CD4-positive, alpha-beta T cell treated with Interleukin-17A for 4 hours (primary cell): Measurements from ENCODE around the gene HDGFL1.

Experiments used
- DNase-seq: peaks from one replicate; pipeline ENCODE4 v3.0.0-alpha.2; 2020; ENCODE audit warnings: mixed read lengths

Gene HDGFL1

DNA sequence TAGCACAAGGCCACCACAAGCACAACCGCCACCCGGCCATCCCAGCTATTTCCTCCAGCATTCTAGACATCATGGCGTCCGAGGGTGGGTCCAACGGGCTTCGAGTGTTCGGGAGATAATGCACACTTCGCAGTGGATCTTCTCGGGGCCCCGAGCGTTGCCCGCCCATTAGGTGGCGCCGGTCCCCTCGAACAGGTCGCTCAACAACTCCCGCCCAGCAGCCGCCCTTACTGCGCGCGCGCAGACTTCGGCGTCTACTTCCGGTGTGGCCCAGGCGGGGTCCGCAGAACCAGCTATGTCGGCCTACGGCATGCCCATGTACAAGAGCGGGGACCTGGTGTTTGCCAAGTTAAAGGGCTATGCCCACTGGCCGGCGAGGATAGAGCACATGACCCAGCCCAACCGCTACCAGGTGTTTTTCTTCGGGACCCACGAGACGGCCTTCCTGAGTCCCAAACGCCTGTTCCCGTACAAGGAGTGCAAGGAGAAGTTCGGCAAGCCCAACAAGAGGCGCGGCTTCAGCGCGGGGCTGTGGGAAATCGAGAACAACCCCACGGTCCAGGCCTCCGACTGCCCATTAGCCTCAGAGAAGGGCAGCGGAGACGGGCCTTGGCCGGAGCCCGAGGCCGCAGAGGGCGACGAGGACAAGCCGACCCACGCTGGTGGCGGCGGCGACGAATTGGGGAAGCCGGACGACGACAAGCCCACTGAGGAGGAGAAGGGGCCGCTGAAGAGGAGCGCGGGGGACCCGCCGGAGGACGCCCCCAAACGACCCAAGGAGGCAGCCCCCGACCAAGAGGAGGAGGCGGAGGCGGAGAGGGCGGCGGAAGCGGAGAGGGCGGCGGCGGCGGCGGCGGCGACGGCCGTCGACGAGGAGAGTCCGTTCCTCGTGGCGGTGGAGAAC is at the start of gene HDGFL1:
Gene HDGFL1, plus strand, starts transcription at position 286 of the 904 bp plus-strand sequence. Its CDS starts 10 bp downstream, at position 296.
- no peak for DNase-seq

DNA sequence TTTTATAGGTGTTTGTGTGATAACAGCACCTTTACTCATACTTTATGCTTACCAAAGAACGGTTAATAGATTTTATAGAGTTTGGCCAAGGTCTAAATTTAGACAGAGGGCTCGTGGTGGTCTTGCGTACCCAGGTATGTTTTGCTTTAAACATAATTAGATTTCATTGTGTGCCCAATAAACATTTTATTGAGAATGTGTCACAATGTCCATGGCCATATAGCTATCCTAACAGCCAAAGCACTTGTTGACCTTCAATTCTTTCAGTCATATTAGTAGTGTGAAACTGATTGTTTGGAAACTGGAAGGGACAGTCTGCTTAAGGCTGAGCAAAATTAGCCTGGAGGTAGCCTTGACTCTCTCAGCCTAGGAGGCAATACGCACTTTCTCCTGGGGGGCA is 48.3 kb upstream of the HDGFL1 start:
- no peak for DNase-seq

DNA sequence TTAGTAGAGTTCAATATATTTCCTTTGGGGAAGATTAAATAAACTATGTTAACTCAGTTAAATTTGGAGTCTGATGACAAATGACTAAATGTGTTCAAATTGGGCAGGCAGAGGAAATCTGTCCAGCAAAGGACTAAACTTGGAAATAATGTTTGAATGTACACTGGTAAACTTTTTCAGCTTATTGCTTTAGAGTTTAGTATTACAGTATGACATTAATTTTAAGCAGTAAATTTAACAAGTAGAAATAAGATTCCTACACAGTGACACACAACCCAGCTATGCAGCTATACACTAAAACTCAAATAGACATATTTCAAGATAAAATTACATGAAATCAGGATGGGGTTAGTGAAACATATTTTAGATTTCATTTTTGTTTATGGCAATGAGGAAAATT is 42.6 kb upstream of the HDGFL1 start:
- no peak for DNase-seq

DNA sequence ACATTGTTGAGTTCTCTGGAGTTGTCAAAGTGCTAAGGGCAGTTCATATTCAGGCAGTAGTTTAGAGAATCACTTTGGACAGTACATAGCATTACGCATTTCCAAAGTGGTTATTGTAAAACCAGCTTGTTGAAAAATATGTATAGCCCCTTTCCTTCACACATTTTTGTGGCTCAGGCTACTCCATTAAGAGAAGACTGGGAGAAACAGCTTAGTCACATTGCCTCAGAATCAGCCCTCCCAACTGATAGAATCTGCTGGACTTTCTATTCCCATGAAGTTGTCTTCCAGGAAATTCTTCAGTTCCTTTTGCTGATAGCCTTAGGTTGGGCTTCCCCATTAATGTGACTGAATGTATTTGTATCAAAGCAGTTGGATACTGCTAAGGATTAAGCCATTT is 39.5 kb upstream of the HDGFL1 start:
- DNase-seq, result no peak

DNA sequence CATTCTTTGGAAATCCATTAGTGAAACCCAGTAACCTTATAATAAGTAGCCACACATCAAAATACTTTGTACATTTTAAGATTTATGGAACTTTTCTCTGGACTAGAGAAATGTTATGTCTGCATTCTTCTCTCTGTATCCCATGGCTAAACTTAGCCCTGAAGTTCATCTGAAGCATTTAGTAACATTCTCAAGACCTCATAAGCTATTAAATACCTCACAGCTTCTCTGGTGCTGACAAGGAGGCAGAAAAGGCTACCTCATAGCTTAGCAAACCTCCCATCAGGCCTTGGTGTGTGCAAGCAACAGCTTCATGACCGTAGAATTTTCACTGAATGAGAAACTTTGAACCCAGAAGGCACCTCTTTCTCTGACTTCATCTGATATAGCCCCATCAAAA is 38.9 kb upstream of the HDGFL1 start:
- no peak for DNase-seq

DNA sequence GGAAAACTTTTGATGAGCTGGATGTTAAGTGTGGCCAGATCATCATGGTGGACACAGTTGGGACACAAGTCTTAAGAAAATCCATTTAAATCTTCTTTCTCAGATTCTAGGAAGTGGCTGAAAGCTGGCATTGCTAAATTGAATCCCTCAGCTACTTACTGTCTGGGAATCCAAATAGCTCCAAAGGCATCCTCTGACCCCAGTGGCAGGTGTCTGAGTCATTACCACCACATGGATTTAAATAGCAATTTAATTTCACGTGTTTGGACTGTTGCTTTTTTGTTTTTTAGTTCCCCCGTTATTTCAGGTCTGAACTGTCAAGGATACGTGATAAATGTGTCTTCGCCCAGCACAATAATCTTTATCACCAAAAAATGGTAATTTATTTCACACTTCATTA is 33.2 kb upstream of the HDGFL1 start:
- no peak for DNase-seq

DNA sequence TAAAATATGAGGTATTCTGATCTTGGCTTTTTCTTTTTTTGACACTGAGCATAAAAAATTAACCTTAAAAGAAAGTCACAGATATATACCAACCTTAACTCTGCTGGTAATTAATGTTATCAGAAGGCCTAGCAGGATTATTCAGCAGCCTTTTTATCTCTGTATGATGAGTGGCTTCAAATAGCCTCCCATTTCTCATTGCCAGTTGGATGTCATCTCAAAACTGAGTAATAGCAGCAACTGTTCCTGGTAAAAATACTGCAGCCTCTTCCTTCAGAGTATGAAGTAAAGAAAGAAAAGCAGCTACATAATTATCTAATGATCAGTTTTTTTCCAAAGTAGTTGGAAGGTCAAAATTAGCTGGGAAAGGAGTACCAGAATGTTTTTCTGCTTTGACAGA is 24.9 kb upstream of the HDGFL1 start:
- DNase-seq, result no peak

DNA sequence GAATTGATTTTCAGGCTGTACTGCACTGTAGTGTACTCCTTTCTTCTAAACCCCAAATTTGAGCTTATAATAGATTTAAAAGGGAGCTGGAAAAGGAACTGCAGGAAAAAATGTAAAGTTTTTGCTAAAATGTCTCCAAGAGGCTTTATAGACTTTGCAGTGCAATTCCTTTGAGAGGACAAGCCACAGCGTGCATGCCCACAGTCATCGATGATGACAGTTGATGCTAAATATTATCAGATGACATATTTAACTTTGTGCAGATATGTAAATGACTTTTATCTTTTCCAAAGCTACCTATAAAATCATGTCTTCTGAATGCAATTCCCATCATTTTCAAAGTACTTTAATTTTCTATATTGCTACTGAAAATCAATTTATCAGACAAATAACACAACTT is 24.3 kb upstream of the HDGFL1 start:
- DNase-seq, result no peak

DNA sequence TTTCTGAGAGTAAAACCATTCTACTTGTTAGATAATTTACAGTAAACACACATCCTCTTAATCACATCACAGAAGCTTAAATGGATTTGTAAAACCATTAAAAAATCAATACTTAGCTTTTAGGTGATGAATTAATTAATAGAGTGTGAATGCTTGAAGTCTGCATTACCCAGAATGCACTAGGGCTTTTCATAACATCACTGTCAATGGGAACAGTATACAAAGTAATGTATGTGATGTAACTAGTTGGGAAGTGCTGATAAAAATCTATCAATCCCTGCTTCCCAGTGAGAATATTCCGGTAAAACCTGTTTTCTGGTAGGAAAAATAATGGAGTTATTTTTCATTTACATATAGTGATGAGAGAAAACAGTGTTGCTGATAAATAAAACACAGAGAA is 23.1 kb upstream of the HDGFL1 start:
- no peak for DNase-seq

DNA sequence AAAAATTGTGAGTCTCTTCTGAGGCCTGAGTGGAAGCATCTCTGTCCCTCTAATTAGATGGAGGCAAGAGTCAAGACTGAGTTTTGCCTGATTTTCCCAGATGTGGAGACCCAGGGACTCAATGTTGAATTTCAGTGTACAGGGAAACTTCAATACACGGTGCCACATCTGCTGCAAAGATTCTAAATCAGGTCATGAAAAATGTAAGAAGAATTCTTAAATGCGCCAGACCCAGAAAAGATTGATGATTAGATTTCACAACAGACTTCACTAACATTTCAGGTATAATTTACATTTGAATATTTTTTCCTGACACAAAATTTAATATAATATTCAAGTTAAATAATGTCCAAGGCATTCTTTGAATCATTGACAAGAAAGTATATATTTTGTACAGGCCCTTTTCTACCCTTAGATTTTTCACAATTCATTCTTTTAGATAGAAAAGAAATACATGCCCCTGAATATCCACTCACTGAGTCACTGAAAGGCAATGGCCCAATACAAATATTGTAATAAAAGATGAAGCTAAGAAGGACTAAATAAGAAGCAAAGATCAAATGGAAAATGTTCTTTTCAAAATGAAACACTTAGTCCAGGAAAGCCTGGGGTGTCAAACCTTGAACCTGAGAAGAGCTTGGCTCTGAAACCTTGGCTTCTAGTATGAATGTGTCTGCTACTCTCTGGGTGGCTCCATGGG is 18.2 kb upstream of the HDGFL1 start:
- no peak for DNase-seq

DNA sequence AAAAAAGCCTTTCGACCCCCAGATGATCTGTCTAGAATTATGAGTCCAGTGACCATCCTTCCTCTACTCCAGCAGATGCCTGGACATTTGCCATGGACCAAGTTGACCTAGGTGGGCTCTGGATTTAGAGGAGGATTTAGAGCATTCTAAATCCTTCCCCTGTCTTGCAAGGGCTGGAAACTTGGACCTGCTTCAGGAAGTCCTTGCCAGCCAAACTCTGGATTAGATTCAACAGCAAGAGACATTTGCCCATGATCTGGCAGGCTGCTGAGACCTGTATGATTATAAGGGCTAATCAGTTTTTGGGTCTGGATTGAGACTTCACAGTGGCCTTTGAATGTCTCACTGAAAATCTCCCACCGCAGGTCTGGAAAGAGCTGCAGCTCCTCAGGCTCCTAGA is 13.1 kb upstream of the HDGFL1 start:
- no peak for DNase-seq

DNA sequence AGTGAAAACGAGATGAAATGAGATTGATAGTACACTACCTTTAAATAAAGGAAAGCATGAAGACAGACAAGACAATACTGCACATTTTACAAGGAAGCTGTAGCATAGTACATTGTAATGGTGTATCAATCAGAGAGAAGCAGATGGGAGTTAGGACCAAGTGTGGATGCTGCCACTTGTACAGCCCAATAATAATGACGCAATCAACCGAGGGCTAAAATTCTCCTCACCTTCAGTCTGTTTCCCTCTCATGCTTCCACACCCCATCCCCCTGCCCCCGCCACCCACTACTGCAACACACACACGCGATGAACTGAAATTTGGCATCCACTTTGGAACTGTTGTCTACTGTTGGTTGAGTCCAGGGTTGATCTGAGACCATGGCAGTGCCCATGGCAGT is 12.4 kb upstream of the HDGFL1 start:
- DNase-seq, result no peak

DNA sequence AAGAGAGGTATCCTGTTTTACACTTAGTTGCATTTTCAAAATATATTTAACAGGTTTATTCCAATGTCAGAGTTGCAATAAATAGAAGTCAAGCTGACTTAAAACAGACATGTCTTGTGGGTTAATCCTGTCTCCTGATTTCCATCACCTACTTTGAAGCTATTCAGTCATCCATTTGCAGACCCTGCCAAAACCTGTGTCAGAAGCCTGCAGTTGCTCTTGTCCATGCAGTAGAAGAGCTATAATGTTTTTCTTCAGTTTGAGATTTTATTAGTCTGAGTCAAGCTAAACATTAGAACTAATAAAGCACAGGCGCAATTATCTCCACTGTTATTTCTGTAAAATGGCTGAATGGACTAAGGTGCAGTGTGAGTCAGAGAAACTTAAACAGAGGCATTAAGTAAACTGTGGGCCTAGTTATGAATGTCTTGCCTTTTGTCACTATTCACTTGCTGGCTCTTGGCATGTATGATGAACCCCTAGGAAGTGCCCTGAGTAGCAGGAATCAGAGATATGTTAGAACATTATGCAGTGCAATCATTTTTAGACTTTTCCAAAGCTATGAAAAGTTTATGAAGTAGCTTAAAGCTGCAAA is 11.0 kb upstream of the HDGFL1 start:
- no peak for DNase-seq

DNA sequence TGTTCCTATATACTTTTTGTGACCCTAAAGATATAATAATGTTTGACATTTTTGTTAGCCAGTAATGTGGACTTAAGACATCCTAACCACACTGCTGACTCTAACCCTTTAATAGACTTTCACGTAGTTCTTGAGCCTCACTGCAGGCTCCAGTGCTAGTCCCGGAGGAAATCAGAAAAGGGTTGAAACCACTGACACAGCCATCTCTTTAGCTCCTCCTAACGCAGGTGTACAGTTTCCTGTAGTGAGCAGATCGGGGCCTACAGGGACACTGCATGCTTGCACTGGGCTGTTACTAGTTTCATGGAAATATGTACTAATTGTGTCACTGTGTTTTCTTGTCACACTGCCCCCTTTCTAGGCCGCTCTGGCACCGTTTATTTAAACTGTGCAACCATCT is 512 bp upstream of the HDGFL1 start:
- no peak for DNase-seq

DNA sequence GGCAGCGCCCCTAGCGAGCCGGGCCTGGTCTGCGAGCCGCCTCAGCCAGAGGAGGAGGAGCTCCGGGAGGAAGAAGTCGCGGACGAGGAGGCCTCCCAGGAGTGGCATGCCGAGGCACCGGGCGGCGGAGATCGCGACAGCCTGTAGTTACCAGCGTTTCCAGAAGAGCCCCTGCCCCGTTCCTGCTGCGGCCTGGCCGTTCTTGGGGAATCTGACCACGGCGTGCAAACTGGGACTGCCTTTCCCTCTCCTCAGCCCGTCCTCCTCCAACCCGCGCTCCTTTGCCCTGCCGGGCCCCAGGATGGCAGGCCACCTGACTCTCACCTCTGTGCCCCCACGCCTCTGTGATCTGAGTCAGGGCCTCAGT is 802 bp downstream of the HDGFL1 start:
- DNase-seq, result no peak

DNA sequence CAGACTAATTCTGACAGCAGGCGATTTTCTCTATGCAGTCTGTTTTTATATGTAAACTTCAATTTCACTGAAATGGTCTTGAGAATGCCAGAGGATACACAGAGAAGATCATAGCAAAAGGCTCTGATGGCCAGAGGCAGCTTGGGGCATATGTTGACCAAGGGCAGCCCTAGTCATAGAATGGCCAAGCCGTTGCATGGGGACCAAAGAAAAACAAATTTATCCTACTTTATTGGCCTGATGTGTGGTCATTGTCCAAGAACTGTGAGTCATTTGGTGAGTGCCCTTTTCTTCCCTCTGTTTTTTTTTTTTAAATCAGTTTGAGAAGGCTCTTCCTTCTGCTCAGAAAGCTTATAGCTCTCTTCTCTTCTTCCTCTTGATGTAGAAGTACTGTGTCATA is 5.8 kb downstream of the HDGFL1 start:
- DNase-seq, result no peak

DNA sequence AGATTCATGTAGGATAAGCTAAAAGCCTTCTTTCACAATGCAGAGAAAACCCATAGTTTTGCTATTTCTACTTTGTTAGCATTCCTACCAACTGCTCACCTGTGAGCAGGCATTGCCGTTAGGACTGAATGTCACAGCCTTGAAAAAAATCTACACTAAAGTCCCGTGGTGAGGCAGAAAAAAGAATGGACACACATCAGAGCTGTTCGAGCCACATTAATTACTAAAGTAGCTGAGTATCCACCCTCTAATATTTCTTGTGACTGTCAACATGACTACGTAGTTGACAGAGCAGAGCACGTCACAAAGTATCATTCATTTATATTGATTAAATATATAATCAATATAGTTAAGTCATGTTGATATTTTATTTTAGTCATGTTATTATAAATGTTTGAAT is 10.1 kb downstream of the HDGFL1 start:
- DNase-seq, result no peak

DNA sequence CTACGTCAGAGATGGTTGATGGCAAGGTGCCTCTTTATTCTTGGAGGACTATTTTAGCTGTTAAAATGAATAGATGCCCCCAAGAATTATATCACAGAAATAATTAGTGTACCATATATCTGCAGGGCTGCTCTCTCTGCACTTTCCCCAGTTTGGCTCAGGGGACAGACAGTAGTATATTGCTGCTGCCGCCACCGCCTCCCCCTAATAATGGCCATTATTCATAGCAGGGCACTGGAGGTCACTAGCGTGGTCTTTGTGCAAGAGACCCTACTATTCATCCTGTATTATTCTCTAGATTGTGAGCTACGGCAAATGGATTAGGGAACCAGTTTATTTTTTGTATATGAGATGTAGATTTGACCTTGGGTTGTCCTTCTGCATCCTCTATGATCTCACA is 11.0 kb downstream of the HDGFL1 start:
- DNase-seq, result no peak

DNA sequence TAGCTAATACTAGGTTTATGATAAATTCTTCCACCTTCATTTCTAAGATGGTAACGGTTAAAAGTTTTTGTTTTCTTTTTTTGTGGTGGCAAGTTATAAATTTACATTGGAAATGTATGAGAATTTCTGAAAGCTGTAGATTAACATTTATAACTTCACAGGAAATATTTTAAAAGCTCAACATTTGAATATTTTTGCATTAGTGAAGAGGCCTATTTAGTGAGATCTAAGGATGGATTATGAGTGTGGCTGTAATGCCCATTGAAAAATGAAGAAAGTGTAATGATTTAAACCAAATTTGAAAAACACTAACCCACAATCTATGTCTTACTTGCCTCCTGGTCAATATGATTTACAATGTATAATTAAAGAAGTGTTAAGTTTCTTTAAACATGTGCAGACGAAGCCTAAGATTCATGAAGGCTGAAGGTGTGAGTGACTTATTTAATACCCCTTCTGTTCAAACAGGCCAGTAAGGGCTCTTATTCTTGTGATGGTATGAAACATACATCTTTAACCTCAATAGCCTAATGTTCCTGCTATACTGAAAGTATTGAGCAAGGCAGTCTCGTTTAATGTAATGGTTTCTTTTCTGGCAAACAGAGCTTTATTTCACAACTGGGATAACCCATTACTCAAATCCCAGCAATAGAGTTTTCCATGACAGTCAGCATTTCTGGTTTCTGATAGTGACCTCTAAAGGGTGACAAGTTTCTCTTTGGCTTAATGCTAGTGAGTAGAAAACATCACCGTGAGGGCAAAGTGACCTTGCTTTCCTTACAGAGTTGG is 13.2 kb downstream of the HDGFL1 start:
- no peak for DNase-seq

DNA sequence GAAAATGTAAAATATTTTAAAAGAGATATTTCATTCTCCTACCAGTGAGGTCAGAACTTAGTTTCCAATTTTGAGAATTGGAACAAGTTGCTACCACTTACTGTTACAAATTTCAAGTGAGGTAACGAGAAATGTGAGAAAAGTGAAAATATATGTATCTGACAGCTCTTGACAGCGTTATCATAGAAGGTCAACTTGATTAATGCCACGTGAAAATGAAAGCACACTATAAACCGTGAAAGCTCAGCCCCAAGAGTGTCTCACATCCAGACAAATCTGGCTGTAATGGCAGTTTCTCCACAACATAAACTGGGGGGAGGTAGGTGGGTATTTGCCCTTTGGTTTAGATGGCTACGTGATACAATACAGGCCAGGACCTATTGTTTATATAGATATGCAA is 13.9 kb downstream of the HDGFL1 start:
- DNase-seq, result no peak

DNA sequence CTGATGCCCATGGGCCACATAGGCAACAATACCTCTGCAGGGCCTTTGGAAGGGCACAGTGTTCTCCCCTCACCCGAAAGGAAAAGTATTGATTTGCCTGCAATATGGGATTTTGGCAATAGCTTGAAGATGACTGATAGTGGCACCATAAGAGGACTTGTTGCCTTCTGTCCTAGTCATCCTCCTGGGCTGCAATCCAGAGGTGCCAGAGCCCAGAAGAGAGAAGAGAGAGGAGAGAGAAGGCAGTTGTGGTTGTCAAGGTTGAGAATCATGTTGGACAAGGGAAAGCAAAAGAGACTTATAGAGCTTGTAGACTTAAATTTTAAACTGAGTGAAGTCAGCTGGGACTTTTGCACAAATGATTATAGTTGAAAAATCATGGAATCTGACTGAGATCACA is 14.6 kb downstream of the HDGFL1 start:
- no peak for DNase-seq

DNA sequence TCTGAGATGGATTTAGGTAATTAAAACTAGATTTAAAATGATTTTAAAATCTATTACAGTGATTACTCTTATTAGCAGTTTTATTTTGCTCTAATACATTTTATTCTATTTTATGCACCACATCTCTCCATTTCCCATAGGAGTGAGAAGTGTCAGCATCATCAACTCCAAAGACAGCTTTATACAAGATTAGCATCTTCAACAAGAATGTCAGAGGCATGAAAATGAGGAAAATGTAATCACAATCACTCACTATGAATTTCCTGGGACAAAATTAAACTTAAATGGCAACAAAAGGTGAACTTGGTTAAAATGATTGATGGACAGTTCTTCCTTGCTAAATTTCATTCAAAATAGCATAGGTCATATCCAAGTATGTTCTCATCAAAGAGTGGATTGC is 19.8 kb downstream of the HDGFL1 start:
- DNase-seq, result no peak

DNA sequence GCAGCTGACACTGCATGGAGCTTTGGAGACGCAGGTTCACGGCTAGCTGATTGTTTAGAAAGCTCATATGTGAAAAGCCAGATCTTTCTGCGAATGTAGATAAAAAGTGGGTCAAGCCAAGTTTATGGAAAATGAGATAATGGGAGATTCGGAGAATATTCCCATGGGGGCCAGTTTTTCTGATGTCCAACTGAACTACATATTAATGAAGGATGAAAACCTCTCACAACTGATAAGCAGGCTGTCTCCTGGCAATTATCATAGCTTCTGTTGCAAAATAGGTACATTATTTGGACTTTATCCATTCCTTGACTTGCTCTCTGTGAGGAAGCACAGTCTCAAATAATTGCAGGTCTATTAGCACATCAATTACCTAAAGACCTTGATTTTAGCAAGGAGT is 21.1 kb downstream of the HDGFL1 start:
- no peak for DNase-seq
